Uterus (tissue), 3 donors: ENCODE measurements around the gene MTCL3.
A peak's percentile ranks its signal among the peaks of the same experiment; 100 is the strongest.

ENCODE experiments used
- DNase-seq, 2 donors: peaks; one replicate each; pipeline ENCODE4 v3.0.0-alpha.2; 2019 to 2020
- H3K27ac ChIP-seq, 2 donors: fragments of 200-600 bp; sonication (generic); 1 replicate in 1 of 2; 2 replicates in 1 of 2; pipeline ENCODE4 v1.5.1; 2016 to 2018
- H3K27me3 ChIP-seq, 2 donors: fragments of 200-600 bp; sonication (generic); one replicate each; pipeline ENCODE4 v1.5.1; 2018 to 2019; ENCODE audit warnings: control low read depth in 1 of 2
- H3K36me3 ChIP-seq, 2 donors: fragments of 200-600 bp; sonication (generic); one replicate each; pipeline ENCODE4 v1.5.1; 2019; ENCODE audit warnings: control low read depth in 1 of 2
- H3K4me1 ChIP-seq, 2 donors: fragments of 200-600 bp; sonication (generic); one replicate each; pipeline ENCODE4 v1.5.1; 2018 to 2019; ENCODE audit warnings: control low read depth in 1 of 2
- H3K4me3 ChIP-seq, 2 donors: fragments of 200-600 bp; sonication (generic); 1 replicate in 1 of 2; 2 replicates in 1 of 2; pipeline ENCODE4 v1.5.1; 2018 to 2019; ENCODE audit warnings: mild to moderate bottlenecking in 1 of 2
- H3K9me3 ChIP-seq, 2 donors: fragments of 200-600 bp; sonication (generic); one replicate each; pipeline ENCODE4 v1.5.1; 2019; ENCODE audit warnings: control low read depth in 1 of 2
- CTCF ChIP-seq, 4 experiments: fragments of 200-600 bp in 2 of 4; fragments of 450-650 bp in 2 of 4; sonication (generic) in 2 of 4; IDR thresholded peaks; one replicate each; pipeline ENCODE4 v1.5.1; 2016 to 2019; ENCODE audit warnings: antibody characterized with exemption in 4 of 4, mild to moderate bottlenecking in 2 of 4, moderate library complexity in 1 of 4
- POLR2A ChIP-seq, 2 donors: fragments of 450-650 bp; IDR thresholded peaks; one replicate each; pipeline ENCODE4 v1.6.1; 2016; ENCODE audit warnings: antibody characterized with exemption in 2 of 2, mild to moderate bottlenecking in 1 of 2, moderate library complexity in 1 of 2
- intact Hi-C: fragments of 100-400 bp; cut with DNase I; formaldehyde crosslinking; loops from one replicate; pipeline ENCODE4 v1.15.1; 2023; ENCODE audit warnings: low total_unique reads
- donor health status: DM: yes; HTN: yes; CAD: no.

Gene MTCL3

GRCh38 chr6:127515794-127516661 is 3.1 kb downstream of the MTCL3 start:
- intact Hi-C loops, result no loop called here
- peak; percentile 40 to 69 for DNase-seq
- no peaks in the 10 kb centered on the region for H3K36me3 ChIP-seq
- no peaks in the 10 kb centered on the region for H3K9me3 ChIP-seq
- peak overlapping the region; percentile 42 to 53 for H3K4me3 ChIP-seq
- TF ChIP-seq CTCF (IDR thresholded peaks at IDR 0.05) (no peak), POLR2A (IDR thresholded peaks at IDR 0.05) (no peak)
- peak overlapping the region; percentile 12 to 33 for H3K27ac ChIP-seq
- peaks cover 0 to 7% of the 10 kb centered on the region in 2 donors for H3K27me3 ChIP-seq
- H3K4me1 ChIP-seq, result no peaks in the 10 kb centered on the region

GRCh38 chr6:127515234-127515793 is 3.8 kb downstream of the MTCL3 start:
- TF ChIP-seq POLR2A (IDR thresholded peaks at IDR 0.05) (no peak), CTCF (IDR thresholded peaks at IDR 0.05) (no peak)
- Histone ChIP-seq H3K27ac (peak overlapping the region; percentile 12 to 33), H3K4me1 (no peaks in the 10 kb centered on the region), H3K4me3 (peak overlapping the region; percentile 42 to 53), H3K36me3 (no peaks in the 10 kb centered on the region), H3K27me3 (peaks cover 0 to 7% of the 10 kb centered on the region in 2 donors), H3K9me3 (no peaks in the 10 kb centered on the region)
- no peak for DNase-seq
- intact Hi-C loops, result no loop called here

GRCh38 chr6:127514773-127515227 is 4.3 kb downstream of the MTCL3 start:
- Histone ChIP-seq H3K4me1 (no peaks in the 10 kb centered on the region), H3K4me3 (peak overlapping the region; percentile 42 to 53), H3K27ac (no peak overlapping the region), H3K9me3 (no peaks in the 10 kb centered on the region), H3K27me3 (peaks cover 0 to 2% of the 10 kb centered on the region in 2 donors), H3K36me3 (no peaks in the 10 kb centered on the region)
- DNase-seq, result peak in 1 of 2 donors; percentile 17
- TF ChIP-seq POLR2A (IDR thresholded peaks at IDR 0.05) (no peak), CTCF (IDR thresholded peaks at IDR 0.05) (no peak)
- intact Hi-C loops, result no loop called here

- Histone ChIP-seq H3K9me3 (no peaks in the 10 kb centered on the region), H3K27me3 (no peaks in the 10 kb centered on the region), H3K4me1 (no peaks in the 10 kb centered on the region), H3K27ac (no peak overlapping the region), H3K4me3 (peak overlapping the region in 1 of 2 donors; percentile 53), H3K36me3 (no peaks in the 10 kb centered on the region)
- no peak for DNase-seq
- intact Hi-C loops, result no loop called here
- no peak for TF ChIP-seq CTCF (IDR thresholded peaks at IDR 0.05)
- no peak for TF ChIP-seq POLR2A (IDR thresholded peaks at IDR 0.05)
These were observed 4.9 kb downstream of the MTCL3 start for GRCh38 chr6:127514179-127514772.

- no peak for TF ChIP-seq CTCF (IDR thresholded peaks at IDR 0.05)
- no peak for TF ChIP-seq POLR2A (IDR thresholded peaks at IDR 0.05)
- no peak for DNase-seq
- Histone ChIP-seq H3K27ac (no peak overlapping the region), H3K9me3 (no peaks in the 10 kb centered on the region), H3K4me3 (no peak overlapping the region), H3K36me3 (no peaks in the 10 kb centered on the region), H3K4me1 (no peaks in the 10 kb centered on the region), H3K27me3 (no peaks in the 10 kb centered on the region)
- intact Hi-C loops, result no loop called here
These were observed 5.7 kb downstream of the MTCL3 start for GRCh38 chr6:127513425-127513824.
